Measurements from ENCODE around the gene LYRM1.
"Not testable (repeated sequence)": the region's sequence is repeated elsewhere in the genome, so short reads cannot be mapped to it uniquely, and the experiment has no call there.

LYRM1 gene

GRCh38 chr16:20862162-20862960 lies 38.2 kb upstream of the LYRM1 start:
- Histone ChIP-seq H3K27ac (ENCODE audit: low read length) (no peak overlapping the region), H3K4me1 (ENCODE audit: control insufficient read depth, low read depth, low read length) (peaks cover 28% of the 10 kb centered on the region), H3K9ac (ENCODE audit: low read length) (no peak overlapping the region), H3K9me3 (ENCODE audit: control insufficient read depth, low read depth, low read length) (no peaks in the 10 kb centered on the region), H3K36me3 (ENCODE audit: control insufficient read depth, low read depth, low read length) (peaks cover 8% of the 10 kb centered on the region), H3K4me3 (ENCODE audit: low read length) (no peak overlapping the region), H3K27me3 (ENCODE audit: control insufficient read depth, insufficient read depth, low read length) (no peaks in the 10 kb centered on the region)

- not testable (repeated sequence) for H3K36me3 ChIP-seq (ENCODE audit: control insufficient read depth, low read depth, low read length); H3K9me3 ChIP-seq (ENCODE audit: control insufficient read depth, low read depth, low read length); H3K27me3 ChIP-seq (ENCODE audit: control insufficient read depth, insufficient read depth, low read length); H3K27ac ChIP-seq (ENCODE audit: low read length); H3K9ac ChIP-seq (ENCODE audit: low read length); H3K4me3 ChIP-seq (ENCODE audit: low read length)
- H3K4me1 ChIP-seq (ENCODE audit: control insufficient read depth, low read depth, low read length), result peaks cover 22% of the 10 kb centered on the region
Observed at GRCh38 chr16:20864376-20864775, 36.2 kb upstream of the LYRM1 start.

GRCh38 chr16:20865420-20866131 lies 35.0 kb upstream of the LYRM1 start:
- Histone ChIP-seq H3K27ac (ENCODE audit: low read length) (no peak overlapping the region), H3K9me3 (ENCODE audit: control insufficient read depth, low read depth, low read length) (no peaks in the 10 kb centered on the region), H3K9ac (ENCODE audit: low read length) (no peak overlapping the region), H3K36me3 (ENCODE audit: control insufficient read depth, low read depth, low read length) (peaks cover 4% of the 10 kb centered on the region), H3K4me1 (ENCODE audit: control insufficient read depth, low read depth, low read length) (peaks cover 16% of the 10 kb centered on the region), H3K4me3 (ENCODE audit: low read length) (no peak overlapping the region), H3K27me3 (ENCODE audit: control insufficient read depth, insufficient read depth, low read length) (no peaks in the 10 kb centered on the region)

- no peak overlapping the region for H3K27ac ChIP-seq (ENCODE audit: low read length)
- no peak overlapping the region for H3K9ac ChIP-seq (ENCODE audit: low read length)
- no peaks in the 10 kb centered on the region for H3K27me3 ChIP-seq (ENCODE audit: control insufficient read depth, insufficient read depth, low read length)
- H3K9me3 ChIP-seq (ENCODE audit: control insufficient read depth, low read depth, low read length), result no peaks in the 10 kb centered on the region
- peaks cover 4% of the 10 kb centered on the region for H3K36me3 ChIP-seq (ENCODE audit: control insufficient read depth, low read depth, low read length)
- peaks cover 16% of the 10 kb centered on the region for H3K4me1 ChIP-seq (ENCODE audit: control insufficient read depth, low read depth, low read length)
- H3K4me3 ChIP-seq (ENCODE audit: low read length), result no peak overlapping the region
Observed at GRCh38 chr16:20866145-20866772, 34.3 kb upstream of the LYRM1 start.

DNA sequence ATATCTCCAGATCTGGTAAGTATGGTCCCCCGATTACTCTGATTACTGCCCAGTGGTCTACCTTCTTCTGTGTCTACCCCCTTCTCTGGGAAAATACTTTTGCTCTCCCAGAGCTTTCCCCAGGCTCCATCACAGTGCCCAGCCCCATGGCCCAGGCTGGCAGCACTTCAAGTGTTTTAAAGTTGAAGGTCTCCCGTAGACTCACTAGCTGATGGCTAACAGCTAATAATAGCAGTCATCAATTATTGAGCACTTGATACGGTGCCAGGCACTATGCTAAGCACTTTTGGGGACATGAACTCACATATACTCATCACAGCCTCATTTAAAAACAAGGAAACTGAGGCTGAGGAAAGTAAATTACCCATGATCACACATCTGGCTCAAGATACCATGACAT lies 33.8 kb upstream of the LYRM1 start:
- Histone ChIP-seq H3K9me3 (ENCODE audit: control insufficient read depth, low read depth, low read length) (no peaks in the 10 kb centered on the region), H3K27ac (ENCODE audit: low read length) (no peak overlapping the region), H3K36me3 (ENCODE audit: control insufficient read depth, low read depth, low read length) (peaks cover 3% of the 10 kb centered on the region), H3K9ac (ENCODE audit: low read length) (no peak overlapping the region), H3K4me1 (ENCODE audit: control insufficient read depth, low read depth, low read length) (peaks cover 16% of the 10 kb centered on the region), H3K4me3 (ENCODE audit: low read length) (no peak overlapping the region), H3K27me3 (ENCODE audit: control insufficient read depth, insufficient read depth, low read length) (no peaks in the 10 kb centered on the region)

DNA sequence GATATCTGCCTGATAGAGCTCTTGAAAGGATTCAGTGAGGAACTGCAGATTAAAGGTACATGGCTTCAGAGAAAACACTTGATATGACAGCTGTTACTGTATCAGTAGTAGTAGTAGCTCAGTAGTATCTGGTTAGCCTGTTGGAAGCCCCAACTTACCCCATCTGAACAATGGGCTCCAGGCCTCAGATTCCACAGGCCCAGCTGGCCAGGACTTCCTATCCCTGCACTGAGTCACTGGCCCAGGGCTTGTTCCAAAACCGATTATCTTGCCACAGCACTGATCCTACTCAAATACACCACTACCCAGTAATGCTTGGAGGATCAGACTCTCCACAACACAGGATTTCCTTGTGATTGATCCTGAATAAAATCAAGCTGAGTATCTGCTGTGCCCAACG lies 33.0 kb upstream of the LYRM1 start:
- H3K9ac ChIP-seq (ENCODE audit: low read length), result no peak overlapping the region
- H3K27ac ChIP-seq (ENCODE audit: low read length), result no peak overlapping the region
- H3K4me1 ChIP-seq (ENCODE audit: control insufficient read depth, low read depth, low read length), result peaks cover 15% of the 10 kb centered on the region
- no peak overlapping the region for H3K4me3 ChIP-seq (ENCODE audit: low read length)
- no peaks in the 10 kb centered on the region for H3K9me3 ChIP-seq (ENCODE audit: control insufficient read depth, low read depth, low read length)
- no peaks in the 10 kb centered on the region for H3K36me3 ChIP-seq (ENCODE audit: control insufficient read depth, low read depth, low read length)
- H3K27me3 ChIP-seq (ENCODE audit: control insufficient read depth, insufficient read depth, low read length), result no peaks in the 10 kb centered on the region

DNA sequence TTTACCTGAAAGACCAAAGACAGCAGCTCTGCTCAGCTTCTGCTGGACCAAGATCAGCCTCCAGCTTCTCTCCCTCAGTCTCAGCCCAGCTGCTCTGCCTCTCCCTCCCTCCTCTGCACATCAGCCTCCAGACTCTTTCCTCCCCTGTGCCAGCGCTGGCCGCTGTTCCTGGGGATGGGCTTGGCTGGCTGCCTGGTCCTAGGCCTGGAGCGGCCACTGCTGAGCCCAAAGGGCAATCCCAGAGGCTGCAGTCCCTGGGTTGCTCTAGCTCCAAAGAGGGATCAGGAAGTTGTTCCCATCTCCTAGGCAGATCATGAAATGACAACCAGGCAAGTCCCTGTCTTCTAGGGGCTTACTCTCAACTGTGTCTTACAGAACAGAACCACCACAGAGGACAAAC lies 31.7 kb upstream of the LYRM1 start:
- no peaks in the 10 kb centered on the region for H3K9me3 ChIP-seq (ENCODE audit: control insufficient read depth, low read depth, low read length)
- H3K27me3 ChIP-seq (ENCODE audit: control insufficient read depth, insufficient read depth, low read length), result no peaks in the 10 kb centered on the region
- no peaks in the 10 kb centered on the region for H3K36me3 ChIP-seq (ENCODE audit: control insufficient read depth, low read depth, low read length)
- no peak overlapping the region for H3K27ac ChIP-seq (ENCODE audit: low read length)
- H3K9ac ChIP-seq (ENCODE audit: low read length), result no peak overlapping the region
- H3K4me3 ChIP-seq (ENCODE audit: low read length), result no peak overlapping the region
- peaks cover 8% of the 10 kb centered on the region for H3K4me1 ChIP-seq (ENCODE audit: control insufficient read depth, low read depth, low read length)

DNA sequence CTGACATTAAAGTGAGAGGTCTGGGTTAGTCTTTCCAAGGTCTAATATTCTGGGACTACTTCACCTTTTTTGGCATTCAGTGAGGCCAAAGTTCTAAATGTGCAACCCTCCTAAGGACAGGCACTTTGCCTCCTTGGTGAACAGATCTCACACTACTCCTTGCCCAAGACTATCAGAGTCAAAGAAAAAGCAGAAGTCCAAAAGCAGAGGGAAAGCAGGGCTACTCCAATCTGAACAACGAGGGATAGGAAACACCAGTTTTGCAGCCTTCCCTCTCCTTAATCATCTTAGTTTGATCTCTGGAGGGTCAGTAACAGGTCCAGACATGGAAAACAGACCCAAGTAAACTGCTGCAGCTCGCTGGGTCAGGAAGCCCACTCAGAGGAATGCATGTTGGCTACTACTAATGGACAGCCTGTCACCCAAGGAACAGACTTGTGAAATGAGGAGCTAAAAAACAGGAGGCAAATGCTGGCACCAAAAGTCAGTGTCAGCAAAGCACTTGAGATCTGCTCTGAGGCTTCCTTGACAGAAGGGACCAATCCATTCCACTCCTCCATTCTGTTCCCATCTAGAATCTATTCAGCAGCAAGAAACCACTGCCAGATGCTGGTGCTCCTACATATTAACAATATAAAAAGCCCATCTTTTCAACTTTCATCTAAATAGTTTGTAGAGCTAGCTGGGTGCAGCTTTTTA lies 30.3 kb upstream of the LYRM1 start:
- Histone ChIP-seq H3K4me3 (ENCODE audit: low read length) (no peak overlapping the region), H3K27me3 (ENCODE audit: control insufficient read depth, insufficient read depth, low read length) (no peaks in the 10 kb centered on the region), H3K9me3 (ENCODE audit: control insufficient read depth, low read depth, low read length) (no peaks in the 10 kb centered on the region), H3K36me3 (ENCODE audit: control insufficient read depth, low read depth, low read length) (no peaks in the 10 kb centered on the region), H3K9ac (ENCODE audit: low read length) (no peak overlapping the region), H3K4me1 (ENCODE audit: control insufficient read depth, low read depth, low read length) (peaks cover 8% of the 10 kb centered on the region), H3K27ac (ENCODE audit: low read length) (no peak overlapping the region)

GRCh38 chr16:20871258-20871657 lies 29.3 kb upstream of the LYRM1 start:
- Histone ChIP-seq H3K9ac (ENCODE audit: low read length) (no peak overlapping the region), H3K27ac (ENCODE audit: low read length) (no peak overlapping the region), H3K36me3 (ENCODE audit: control insufficient read depth, low read depth, low read length) (no peaks in the 10 kb centered on the region), H3K4me3 (ENCODE audit: low read length) (no peak overlapping the region), H3K9me3 (ENCODE audit: control insufficient read depth, low read depth, low read length) (no peaks in the 10 kb centered on the region), H3K27me3 (ENCODE audit: control insufficient read depth, insufficient read depth, low read length) (no peaks in the 10 kb centered on the region), H3K4me1 (ENCODE audit: control insufficient read depth, low read depth, low read length) (peaks cover 2% of the 10 kb centered on the region)

DNA sequence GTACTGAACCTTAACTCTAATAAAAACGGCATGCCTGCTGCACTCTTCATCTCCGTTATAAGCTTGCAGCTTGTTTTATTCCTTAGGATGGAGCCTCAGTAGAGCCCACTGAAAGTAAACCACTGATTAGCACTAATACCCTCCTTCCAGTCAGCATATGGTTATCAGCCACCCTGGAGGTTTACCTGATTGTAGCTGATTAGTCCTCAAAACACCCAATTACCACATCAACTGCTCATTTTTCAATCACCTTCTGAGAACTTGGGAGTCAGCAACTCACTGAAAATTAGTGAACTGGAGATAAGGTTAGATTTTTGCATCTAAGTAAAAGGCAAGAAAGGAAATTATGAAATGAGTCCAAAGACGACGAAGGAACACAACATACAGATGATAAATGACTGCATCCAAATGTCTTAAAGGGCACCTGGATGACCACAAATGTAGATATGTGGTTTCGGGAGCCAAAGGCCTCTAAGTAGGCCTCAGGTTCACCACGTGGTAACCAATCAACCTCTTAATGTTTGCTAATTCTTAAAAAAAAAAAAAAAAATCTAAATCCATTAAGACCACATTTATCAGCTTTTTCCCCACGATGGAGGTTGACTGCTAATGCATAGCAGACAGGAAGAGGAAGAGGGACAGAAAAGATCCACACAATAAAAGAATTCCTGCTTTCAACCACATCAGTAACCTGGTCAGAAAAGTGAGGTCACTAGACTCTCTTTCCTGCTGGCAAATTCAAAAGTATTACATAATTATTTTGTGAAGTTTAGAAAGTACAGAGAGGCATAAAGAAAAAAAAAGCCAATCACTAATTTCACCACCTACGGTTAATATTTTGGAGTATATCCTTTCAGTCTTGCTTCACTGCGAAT lies 28.4 kb upstream of the LYRM1 start:
- H3K36me3 ChIP-seq (ENCODE audit: control insufficient read depth, low read depth, low read length), result no peaks in the 10 kb centered on the region
- H3K4me3 ChIP-seq (ENCODE audit: low read length), result no peak overlapping the region
- no peaks in the 10 kb centered on the region for H3K27me3 ChIP-seq (ENCODE audit: control insufficient read depth, insufficient read depth, low read length)
- no peaks in the 10 kb centered on the region for H3K4me1 ChIP-seq (ENCODE audit: control insufficient read depth, low read depth, low read length)
- H3K9ac ChIP-seq (ENCODE audit: low read length), result no peak overlapping the region
- no peaks in the 10 kb centered on the region for H3K9me3 ChIP-seq (ENCODE audit: control insufficient read depth, low read depth, low read length)
- H3K27ac ChIP-seq (ENCODE audit: low read length), result no peak overlapping the region

GRCh38 chr16:20873331-20873730 lies 27.2 kb upstream of the LYRM1 start:
- Histone ChIP-seq H3K27me3 (ENCODE audit: control insufficient read depth, insufficient read depth, low read length) (no peaks in the 10 kb centered on the region), H3K9ac (ENCODE audit: low read length) (no peak overlapping the region), H3K9me3 (ENCODE audit: control insufficient read depth, low read depth, low read length) (no peaks in the 10 kb centered on the region), H3K36me3 (ENCODE audit: control insufficient read depth, low read depth, low read length) (no peaks in the 10 kb centered on the region), H3K4me1 (ENCODE audit: control insufficient read depth, low read depth, low read length) (no peaks in the 10 kb centered on the region), H3K27ac (ENCODE audit: low read length) (no peak overlapping the region), H3K4me3 (ENCODE audit: low read length) (no peak overlapping the region)
